Measurements from ENCODE around the gene RNASEH2B. TPM values are rescaled to one million over a fixed set of nuclear protein-coding genes. Genes with fewer than 3 reads are reported as not detected.

The RNASEH2B gene, protein sequence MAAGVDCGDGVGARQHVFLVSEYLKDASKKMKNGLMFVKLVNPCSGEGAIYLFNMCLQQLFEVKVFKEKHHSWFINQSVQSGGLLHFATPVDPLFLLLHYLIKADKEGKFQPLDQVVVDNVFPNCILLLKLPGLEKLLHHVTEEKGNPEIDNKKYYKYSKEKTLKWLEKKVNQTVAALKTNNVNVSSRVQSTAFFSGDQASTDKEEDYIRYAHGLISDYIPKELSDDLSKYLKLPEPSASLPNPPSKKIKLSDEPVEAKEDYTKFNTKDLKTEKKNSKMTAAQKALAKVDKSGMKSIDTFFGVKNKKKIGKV
- total RNA-seq: 42.7 and 55.9 TPM in 2 replicates

DNA sequence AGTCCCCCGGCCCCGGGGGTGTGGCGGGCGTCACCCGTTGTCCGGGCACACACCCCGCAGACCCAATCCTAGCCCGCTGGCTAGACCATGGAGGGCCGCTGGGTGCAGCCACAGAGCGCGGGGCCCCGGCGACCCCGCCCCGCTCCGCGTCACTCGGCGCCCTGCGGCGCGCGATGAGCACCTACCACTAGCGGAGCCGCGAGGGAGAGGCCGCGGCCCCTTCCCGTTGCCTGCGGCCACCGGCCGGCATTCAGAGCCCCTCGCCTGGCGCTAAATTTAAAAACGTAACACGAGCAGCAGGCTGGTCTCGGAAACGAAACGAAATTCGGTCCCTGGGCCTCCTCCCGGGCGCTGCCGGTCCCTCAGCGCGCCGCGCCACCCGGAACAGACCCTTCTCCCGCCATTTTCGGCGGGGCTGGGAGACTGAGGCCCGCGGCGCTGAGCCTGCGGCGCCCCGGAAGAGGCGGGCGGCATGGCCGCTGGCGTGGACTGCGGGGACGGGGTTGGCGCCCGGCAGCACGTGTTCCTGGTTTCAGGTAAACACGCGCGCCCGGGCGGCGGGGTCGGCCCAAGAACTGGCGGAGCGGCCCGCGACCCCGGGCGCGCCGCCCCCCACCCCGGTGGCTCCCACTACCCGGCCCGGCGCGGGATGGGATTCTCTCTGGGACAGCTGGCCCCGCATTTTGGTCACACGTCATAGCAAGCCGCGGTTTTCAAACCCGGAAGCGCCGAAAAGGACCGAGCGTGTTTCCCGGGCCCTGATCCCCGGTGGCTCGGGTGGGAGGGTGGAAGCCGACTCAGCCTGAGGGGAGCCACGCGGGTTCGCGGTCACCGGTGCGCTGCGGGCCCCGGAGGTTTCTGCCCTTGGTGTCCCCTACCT is at the start of gene RNASEH2B:
RNASEH2B (plus strand) TSS at position 187 of the 880 bp plus-strand sequence; CDS start at position 473, 286 bp downstream.

Other genes starting within 250 kb of the RNASEH2B start
- not detected in 2 replicates for gene DLEU7, start 66.1 kb upstream of the RNASEH2B start, total RNA-seq
- not detected in 2 replicates for gene C13orf42, start 201.5 kb downstream of the RNASEH2B start, total RNA-seq